ENCODE measurements around the gene ARHGAP42.
A peak's percentile ranks its signal among the peaks of the same experiment; 100 is the strongest.

Gene ARHGAP42

DNA sequence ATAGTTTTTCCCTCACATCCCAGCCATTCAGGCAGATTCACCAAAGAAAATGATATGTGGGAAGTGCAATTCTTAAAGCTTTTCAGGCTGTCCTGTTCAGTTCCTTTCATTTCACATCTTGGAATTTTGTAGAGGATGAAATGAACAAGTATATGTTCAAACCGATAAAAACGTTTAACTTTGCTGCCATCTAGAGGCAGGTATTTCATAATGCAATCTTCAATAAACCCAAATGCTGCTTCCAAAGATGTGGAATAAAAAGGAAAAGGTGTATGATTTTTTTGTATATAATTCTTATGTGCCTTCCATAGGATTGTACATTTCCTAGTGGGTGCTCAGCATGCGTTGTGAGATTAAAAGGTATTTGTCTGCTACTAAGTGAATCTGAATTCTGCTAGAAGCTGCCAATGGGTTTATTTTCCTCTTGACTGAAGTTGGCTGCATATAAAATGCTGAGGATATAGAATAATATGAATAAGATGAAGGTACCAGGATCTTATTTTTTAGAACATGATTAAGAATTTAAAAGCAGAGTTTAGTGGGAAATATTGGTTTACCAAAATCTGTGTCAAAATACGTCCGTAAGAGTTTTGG lies 243.2 kb downstream of the ARHGAP42 start:
- DNase-seq = peak in 1 of 5 donors; percentile 3

- DNase-seq = no peak
Measured at GRCh38 chr11:100932474-100933100, 245.5 kb downstream of the ARHGAP42 start.

- DNase-seq = no peak
Measured at GRCh38 chr11:100936781-100937180, 249.7 kb downstream of the ARHGAP42 start.

GRCh38 chr11:100939571-100939970 lies 252.5 kb downstream of the ARHGAP42 start:
- DNase-seq = no peak

GRCh38 chr11:100940111-100940510 lies 253.0 kb downstream of the ARHGAP42 start:
- no peak for DNase-seq

DNA sequence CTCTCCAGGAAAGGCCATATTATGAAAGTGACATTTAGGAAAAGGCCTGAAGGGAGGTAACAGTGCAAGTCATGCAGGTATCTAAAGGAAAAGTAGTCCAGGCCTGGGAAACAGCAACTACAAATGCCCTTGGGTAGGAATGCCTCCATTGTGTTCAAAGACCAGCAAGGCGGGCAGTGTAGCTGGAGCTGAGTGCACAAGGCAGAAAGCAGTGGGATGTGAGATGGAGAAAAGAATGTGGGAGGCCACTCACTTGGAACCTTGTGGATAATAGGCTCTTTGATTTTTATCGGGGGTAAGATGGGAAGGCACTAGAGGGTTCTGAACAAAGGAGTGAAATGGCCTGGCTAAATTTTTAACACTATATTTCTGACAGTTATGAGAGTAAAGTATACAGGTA lies 253.9 kb downstream of the ARHGAP42 start:
- no peak for DNase-seq

DNA sequence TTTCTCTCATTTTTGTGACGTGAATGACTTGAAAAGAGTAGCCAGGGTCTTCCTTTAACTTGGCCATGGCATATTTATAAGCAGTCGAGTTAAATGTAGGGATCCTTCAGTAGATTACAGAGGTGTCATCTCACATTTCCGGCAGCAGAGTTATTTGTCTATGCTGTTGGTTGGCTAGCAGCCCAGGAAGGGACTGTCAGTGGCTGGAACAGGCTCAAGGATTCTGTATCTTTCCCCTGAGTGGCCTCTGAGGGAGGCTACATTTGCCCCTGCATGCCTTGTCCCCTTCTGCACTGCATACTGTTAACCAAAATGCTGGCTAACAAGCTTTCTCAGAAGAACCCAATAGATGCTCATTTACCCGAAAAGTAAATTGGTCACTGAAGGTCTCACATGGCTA lies 254.9 kb downstream of the ARHGAP42 start:
- DNase-seq = no peak

DNA sequence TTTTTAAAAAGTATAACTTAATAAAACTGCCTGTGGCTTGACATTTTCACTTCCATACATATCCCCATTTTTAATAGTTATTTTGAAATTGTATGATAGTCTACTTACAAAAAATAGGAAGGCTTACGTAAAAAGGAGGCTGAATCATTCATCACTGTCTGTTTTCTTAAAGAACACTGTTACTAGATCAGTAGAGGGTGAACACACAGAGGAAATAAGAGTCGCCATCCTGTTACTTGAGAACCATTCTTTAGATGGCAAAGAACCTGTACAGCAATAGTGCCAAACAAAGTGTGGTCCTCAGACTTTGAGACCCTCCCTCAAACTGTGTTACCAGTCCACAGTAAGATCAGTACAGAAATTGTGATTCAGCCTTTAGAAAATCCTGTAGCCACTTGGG lies 261.8 kb downstream of the ARHGAP42 start:
- DNase-seq = no peak

GRCh38 chr11:100949443-100949842 lies 262.4 kb downstream of the ARHGAP42 start:
- DNase-seq = no peak

- no peak for DNase-seq
Measured at GRCh38 chr11:100955318-100955717, 268.2 kb downstream of the ARHGAP42 start.

DNA sequence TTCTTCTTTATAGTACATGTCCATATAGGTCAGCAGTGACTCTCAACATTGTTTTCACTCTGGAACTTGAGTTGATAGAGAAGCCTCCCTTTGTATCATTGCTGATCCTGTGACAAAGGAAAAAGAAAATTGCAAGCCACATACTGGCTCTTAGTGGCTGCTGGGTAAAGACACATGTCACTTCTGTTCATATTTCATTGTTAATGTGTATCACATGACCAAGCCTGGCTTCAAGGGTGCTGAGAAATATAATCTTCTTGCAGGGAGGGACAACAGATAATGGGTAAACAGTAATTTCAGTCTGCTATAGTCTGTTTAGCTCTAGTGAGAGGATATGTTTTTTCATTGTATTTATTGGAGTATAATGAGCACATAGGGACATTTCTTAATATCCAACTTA lies 269.3 kb downstream of the ARHGAP42 start:
- DNase-seq = no peak

- no peak for DNase-seq
Measured at GRCh38 chr11:100957499-100957898, 270.4 kb downstream of the ARHGAP42 start.

- DNase-seq = no peak
Measured at GRCh38 chr11:100961633-100962032, 274.5 kb downstream of the ARHGAP42 start.

DNA sequence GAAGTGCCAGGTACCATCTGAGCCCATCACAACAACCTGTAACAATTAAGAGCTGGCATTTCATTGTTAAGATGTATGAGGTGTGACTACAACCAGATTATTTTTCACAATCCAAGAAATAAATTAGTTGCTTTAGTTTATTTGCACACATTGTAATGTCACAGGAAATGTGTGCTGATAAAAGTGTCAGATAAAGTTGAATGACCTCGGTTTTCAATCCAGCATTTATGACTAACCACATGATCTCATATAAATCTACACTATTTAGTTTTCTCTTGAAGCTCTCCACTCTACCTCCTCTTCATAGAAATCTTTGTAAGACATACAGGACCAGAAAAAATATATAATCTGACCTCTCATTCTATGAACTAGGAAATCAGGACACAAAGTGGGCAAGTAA lies 276.3 kb downstream of the ARHGAP42 start:
- DNase-seq = no peak

- no peak for DNase-seq
Measured at GRCh38 chr11:100964435-100964834, 277.3 kb downstream of the ARHGAP42 start.

DNA sequence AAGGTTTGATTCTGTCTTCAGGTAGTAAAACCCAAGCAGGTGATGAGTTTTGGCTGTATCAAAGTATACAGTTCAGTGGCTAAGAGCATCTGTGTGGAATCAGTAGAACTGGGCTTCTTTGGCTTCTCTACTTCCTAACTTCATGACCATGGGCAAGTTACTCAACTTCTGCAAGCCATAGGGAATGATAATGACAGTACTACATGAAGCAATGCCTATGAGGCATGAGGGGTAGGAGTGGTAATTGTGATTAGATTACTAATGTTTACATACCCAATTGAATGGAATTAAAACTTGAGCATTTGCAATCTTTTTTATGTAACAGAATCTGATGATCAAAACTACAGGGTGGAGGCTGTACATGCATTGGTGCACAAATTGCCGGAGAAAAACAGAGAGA lies 278.3 kb downstream of the ARHGAP42 start:
- DNase-seq = no peak

DNA sequence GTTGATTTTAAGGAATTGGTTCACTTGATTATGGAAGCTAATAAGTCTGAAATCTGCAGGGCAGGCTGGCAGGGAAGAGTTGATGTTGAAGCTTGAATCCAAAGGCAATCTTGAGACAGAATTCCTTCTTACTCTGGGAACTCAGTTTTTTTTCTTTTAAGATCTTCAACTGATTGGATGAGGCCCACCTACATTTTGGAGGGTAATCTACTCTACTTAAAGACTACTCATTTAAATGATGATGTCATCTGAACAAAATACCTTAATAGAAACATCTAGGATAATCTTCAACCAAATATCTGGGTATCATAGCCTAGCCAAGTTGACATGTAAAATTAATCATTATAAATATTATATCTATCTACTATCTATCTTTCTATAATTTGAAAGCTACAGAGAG lies 279.3 kb downstream of the ARHGAP42 start:
- no peak for DNase-seq

DNA sequence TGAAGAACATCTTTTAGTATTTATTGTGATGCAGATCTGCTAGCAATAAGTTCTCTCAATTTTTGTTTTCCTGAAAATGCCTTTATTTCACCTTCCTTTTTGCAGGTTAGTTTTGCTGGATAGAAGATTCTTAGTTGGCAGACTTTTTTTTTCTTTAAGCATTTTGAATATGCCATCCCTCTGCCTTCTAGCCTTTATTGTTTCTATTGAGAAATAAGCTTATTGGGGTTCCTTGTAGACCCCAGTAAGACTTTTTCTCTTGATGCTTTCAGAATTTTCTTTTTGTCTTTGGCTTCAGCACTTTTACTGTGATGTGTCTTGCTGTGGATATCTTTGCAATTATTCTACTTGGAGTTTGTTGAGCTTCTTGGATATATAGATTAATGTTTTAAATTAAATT lies 281.9 kb downstream of the ARHGAP42 start:
- DNase-seq = no peak

DNA sequence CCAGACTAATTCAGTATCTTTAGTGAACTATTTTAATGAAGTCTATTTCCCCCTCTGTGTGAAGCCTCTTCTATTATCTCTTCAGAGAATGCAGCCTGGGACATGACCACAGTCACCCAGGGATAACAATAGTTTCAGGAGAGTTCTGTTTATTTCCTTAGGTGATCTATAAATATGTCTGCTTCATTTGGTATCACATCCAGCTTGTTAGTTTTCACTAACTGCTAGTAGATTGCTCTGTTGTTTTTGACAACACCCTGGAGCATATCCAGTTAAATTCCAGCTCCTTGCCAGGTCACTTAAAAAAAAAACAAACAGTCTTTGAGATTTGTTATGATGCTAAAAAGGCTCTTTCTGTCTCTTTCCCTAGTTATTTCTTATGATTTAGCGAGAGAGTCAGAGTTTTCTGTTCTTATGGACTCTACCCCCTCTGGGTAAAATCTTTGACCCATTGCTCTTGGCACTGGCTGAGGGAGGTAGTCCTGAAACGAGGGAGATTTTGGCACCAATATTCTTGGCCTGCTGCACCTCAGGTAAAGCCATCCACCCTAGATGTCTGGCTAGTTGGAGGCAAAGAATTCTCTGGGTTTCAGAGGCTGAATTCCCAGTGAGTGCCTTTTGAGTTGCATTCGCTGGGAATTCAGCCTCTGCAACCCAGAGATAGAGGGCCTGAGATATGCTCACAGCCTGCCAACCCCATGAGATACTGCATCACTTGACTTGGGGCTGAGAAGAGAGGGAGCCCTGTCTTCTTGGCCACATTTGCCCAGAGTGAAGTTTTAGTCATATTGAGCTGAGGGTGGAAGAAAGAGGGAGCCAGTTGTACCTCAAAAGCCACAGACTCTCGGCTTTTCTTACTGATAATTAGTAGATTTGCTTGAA lies 283.4 kb downstream of the ARHGAP42 start:
- no peak for DNase-seq

DNA sequence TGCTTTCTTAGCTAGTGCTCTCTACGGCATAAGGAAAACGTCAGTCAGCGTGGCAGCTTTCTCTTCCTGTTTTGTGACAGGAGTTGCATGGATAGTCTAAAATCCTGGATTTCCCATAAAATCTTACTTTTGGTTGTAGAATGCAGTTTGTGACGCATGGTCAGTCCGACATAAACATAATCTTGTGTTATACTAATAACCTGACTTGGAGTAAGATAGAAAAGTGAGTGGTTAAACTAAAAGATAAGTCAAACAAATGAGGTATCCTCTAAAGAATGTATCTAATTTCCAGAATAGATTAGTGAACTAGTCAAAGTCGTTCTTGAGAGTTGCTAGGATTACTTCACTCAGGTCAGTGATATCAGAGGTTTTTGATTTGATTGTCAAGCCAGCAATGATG lies 285.0 kb downstream of the ARHGAP42 start:
- no peak for DNase-seq

- DNase-seq = no peak
Measured at GRCh38 chr11:100978442-100978841, 291.4 kb downstream of the ARHGAP42 start.

DNA sequence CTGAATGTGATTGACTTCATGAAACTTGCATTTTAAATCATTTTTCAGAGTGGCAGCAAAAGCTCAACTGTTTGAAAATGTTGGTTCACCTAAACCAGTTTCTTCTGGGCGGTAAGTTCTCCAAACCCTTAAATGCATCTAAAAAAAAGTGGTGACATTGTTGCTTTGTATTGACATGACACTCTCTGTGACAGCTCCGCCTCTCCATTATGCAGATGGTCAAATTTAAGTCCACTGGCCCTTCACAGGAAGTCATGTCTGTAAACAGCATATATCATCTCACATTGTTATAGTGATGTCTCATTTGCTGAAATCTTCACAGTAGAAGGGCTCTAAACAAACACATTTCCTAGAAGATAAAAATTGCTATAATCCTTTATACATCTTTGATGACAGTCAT lies 291.9 kb downstream of the ARHGAP42 start:
- DNase-seq = no peak

DNA sequence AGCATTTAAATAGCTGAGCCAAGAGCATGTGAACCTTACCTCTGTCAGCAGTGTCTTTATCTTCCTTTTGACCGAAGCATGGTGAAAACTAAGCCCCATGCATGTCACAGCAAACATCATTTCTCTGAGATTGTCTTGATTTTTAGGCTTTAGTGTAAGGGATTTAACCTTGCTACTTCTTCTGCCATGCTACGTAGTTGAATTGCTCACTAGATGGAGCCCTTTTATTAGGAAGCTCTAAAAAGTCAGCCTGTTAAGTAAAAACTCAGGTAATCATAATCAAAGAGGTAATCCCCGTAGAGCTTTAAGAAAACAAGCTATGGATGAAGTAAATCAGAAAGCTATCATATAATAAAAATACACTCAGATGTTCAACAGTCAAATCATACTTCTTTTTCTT lies 293.1 kb downstream of the ARHGAP42 start:
- no peak for DNase-seq
